ENCODE measurements around the gene UCKL1. TPM values are rescaled to one million over a fixed set of nuclear protein-coding genes. Genes with fewer than 3 reads are reported as not detected.

The UCKL1 gene
- total RNA-seq, 2 experiments from 2014 or later: 25.6 to 42.6 TPM

- no peaks in the 10 kb centered on the region for H3K9me3 ChIP-seq (ENCODE audit: low read length)
- no peaks in the 10 kb centered on the region for H4K20me1 ChIP-seq (ENCODE audit: insufficient read depth, low read length)
- intact Hi-C loops (cut with micrococcal nuclease; ENCODE audit: unreplicated experiment): no loop called here
- H3K9me2 ChIP-seq (ENCODE audit: insufficient read depth, low read length): no peaks in the 10 kb centered on the region
- H3K4me3 ChIP-seq (ENCODE audit: low read depth, low read length, poor library complexity, severe bottlenecking): no peak overlapping the region
- ChIA-PET CTCF (ENCODE audit: unreplicated experiment) (no interaction called here), POLR2A (no interaction called here)
- peaks cover 7% of the 10 kb centered on the region; the same call in 1 of the 2 replicates for H3K36me3 ChIP-seq (ENCODE audit: insufficient read depth, low read length)
- DNase-seq (ENCODE audit: low spot score): no peak
- H3K27ac ChIP-seq (ENCODE audit: low read depth, low read length, poor library complexity, severe bottlenecking): no peak overlapping the region
- H3K4me1 ChIP-seq (ENCODE audit: insufficient read depth, low read length, poor library complexity, severe bottlenecking): no peaks in the 10 kb centered on the region
- BruUV-seq (replicated peaks): TSS peak; percentile 49
- H3K79me2 ChIP-seq (ENCODE audit: insufficient read depth, low read depth, low read length): peaks cover 22% of the 10 kb centered on the region
- H2AFZ ChIP-seq (ENCODE audit: low read length): no peak overlapping the region
- H3K4me2 ChIP-seq (ENCODE audit: low read length): no peak overlapping the region
- TF ChIP-seq CTCF (conservative IDR thresholded peaks at IDR 0.05; ENCODE audit: low read length) (no peak), EZH2phosphoT487 (IDR thresholded peaks at IDR 0.05; ENCODE audit: borderline replicate concordance, low read depth, low read length) (no peak)
These were observed 52.2 kb downstream of the UCKL1 start for GRCh38 chr20:63903796-63904561.

GRCh38 chr20:63900413-63900812, 55.8 kb downstream of the UCKL1 start:
- no peak for TF ChIP-seq CTCF (conservative IDR thresholded peaks at IDR 0.05; ENCODE audit: low read length)
- TF ChIP-seq EZH2phosphoT487 (IDR thresholded peaks at IDR 0.05; ENCODE audit: borderline replicate concordance, low read depth, low read length): no peak
- BruUV-seq (replicated peaks): no TSS peak
- intact Hi-C loops (cut with micrococcal nuclease; ENCODE audit: unreplicated experiment): no loop called here
- no peak overlapping the region for H3K4me3 ChIP-seq (ENCODE audit: low read depth, low read length, poor library complexity, severe bottlenecking)
- CTCF ChIA-PET (ENCODE audit: unreplicated experiment): no interaction called here
- H2AFZ ChIP-seq (ENCODE audit: low read length): no peak overlapping the region
- POLR2A ChIA-PET: no interaction called here
- peaks cover 14% of the 10 kb centered on the region for H4K20me1 ChIP-seq (ENCODE audit: insufficient read depth, low read length)
- no peaks in the 10 kb centered on the region for H3K9me3 ChIP-seq (ENCODE audit: low read length)
- no peaks in the 10 kb centered on the region for H3K9me2 ChIP-seq (ENCODE audit: insufficient read depth, low read length)
- H3K4me2 ChIP-seq (ENCODE audit: low read length): no peak overlapping the region
- H3K4me1 ChIP-seq (ENCODE audit: insufficient read depth, low read length, poor library complexity, severe bottlenecking): peaks cover 11% of the 10 kb centered on the region
- H3K27ac ChIP-seq (ENCODE audit: low read depth, low read length, poor library complexity, severe bottlenecking): no peak overlapping the region
- H3K36me3 ChIP-seq (ENCODE audit: insufficient read depth, low read length): peaks cover 16% of the 10 kb centered on the region; the same call in 1 of the 2 replicates
- DNase-seq (ENCODE audit: low spot score): no peak
- H3K79me2 ChIP-seq (ENCODE audit: insufficient read depth, low read depth, low read length): peaks cover 44% of the 10 kb centered on the region

GRCh38 chr20:63898882-63899558, 57.2 kb downstream of the UCKL1 start:
- H3K9me3 ChIP-seq (ENCODE audit: low read length): no peaks in the 10 kb centered on the region
- no peaks in the 10 kb centered on the region for H3K9me2 ChIP-seq (ENCODE audit: insufficient read depth, low read length)
- CTCF ChIA-PET (ENCODE audit: unreplicated experiment): no interaction called here
- TF ChIP-seq EZH2phosphoT487 (IDR thresholded peaks at IDR 0.05; ENCODE audit: borderline replicate concordance, low read depth, low read length) (no peak), CTCF (conservative IDR thresholded peaks at IDR 0.05; ENCODE audit: low read length) (no peak)
- peaks cover 44% of the 10 kb centered on the region for H3K79me2 ChIP-seq (ENCODE audit: insufficient read depth, low read depth, low read length)
- H3K4me1 ChIP-seq (ENCODE audit: insufficient read depth, low read length, poor library complexity, severe bottlenecking): peaks cover 11% of the 10 kb centered on the region
- DNase-seq (ENCODE audit: low spot score): no peak
- no peak overlapping the region for H2AFZ ChIP-seq (ENCODE audit: low read length)
- H4K20me1 ChIP-seq (ENCODE audit: insufficient read depth, low read length): peaks cover 14% of the 10 kb centered on the region
- BruUV-seq (replicated peaks): no TSS peak
- no peak overlapping the region for H3K4me3 ChIP-seq (ENCODE audit: low read depth, low read length, poor library complexity, severe bottlenecking)
- peaks cover 16% of the 10 kb centered on the region; the same call in 1 of the 2 replicates for H3K36me3 ChIP-seq (ENCODE audit: insufficient read depth, low read length)
- H3K4me2 ChIP-seq (ENCODE audit: low read length): no peak overlapping the region
- H3K27ac ChIP-seq (ENCODE audit: low read depth, low read length, poor library complexity, severe bottlenecking): no peak overlapping the region
- intact Hi-C loops (cut with micrococcal nuclease; ENCODE audit: unreplicated experiment): loop anchor here (5.0 kb wide), 1 partner anchor 362 kb away; the partner anchor contains the start of gene PTK6
- POLR2A ChIA-PET: no interaction called here

All from OCI-LY7 (cell line).